ENCODE data around the gene MPZL1.

MPZL1 gene

GRCh38 chr1:167772436-167772835, 50.7 kb downstream of the MPZL1 start:
- 0 out of 2 replicates have a peak, but pooled peaks cover 4% of the 10 kb centered on the region for H3K79me2 ChIP-seq (ENCODE audit: insufficient read depth, low read length)
- H3K4me3 ChIP-seq (ENCODE audit: low read depth in 1 of 2, low read length in 2 of 2): no peak overlapping the region
- H3K36me3 ChIP-seq (ENCODE audit: insufficient read depth, low read length): peaks cover 88% of the 10 kb centered on the region
- no peak for TF ChIP-seq EZH2 (IDR thresholded peaks at IDR 0.05; ENCODE audit: borderline replicate concordance, low read depth, low read length, severe bottlenecking)
- no peak for TF ChIP-seq CTCF (IDR thresholded peaks at IDR 0.05; ENCODE audit: borderline replicate concordance, extremely low read depth, low read length, poor library complexity, severe bottlenecking)
- H3K4me2 ChIP-seq (ENCODE audit: insufficient read depth, low read length): no peak overlapping the region
- no peak for DNase-seq
- H3K4me1 ChIP-seq (ENCODE audit: insufficient read depth, low read length): no peaks in the 10 kb centered on the region
- H4K20me1 ChIP-seq (ENCODE audit: insufficient read depth, low read length): no peaks in the 10 kb centered on the region
- H3K9ac ChIP-seq (ENCODE audit: low read depth, low read length): no peak overlapping the region
- no peak overlapping the region for H2AFZ ChIP-seq (ENCODE audit: low read depth, low read length)
- no peaks in the 10 kb centered on the region for H3K9me3 ChIP-seq (ENCODE audit: insufficient read depth, low read length, severe bottlenecking)
- ATAC-seq (ENCODE audit: insufficient read depth, low read depth): no peak
- no peaks in the 10 kb centered on the region for H3K27me3 ChIP-seq (ENCODE audit: insufficient read depth, low read length, poor library complexity)
- H3K27ac ChIP-seq (ENCODE audit: low read length): no peak overlapping the region

- DNase-seq (no peak), ATAC-seq (ENCODE audit: insufficient read depth, low read depth) (no peak)
- Histone ChIP-seq H3K4me2 (ENCODE audit: insufficient read depth, low read length) (no peak overlapping the region), H3K4me1 (ENCODE audit: insufficient read depth, low read length) (no peaks in the 10 kb centered on the region), H2AFZ (ENCODE audit: low read depth, low read length) (no peak overlapping the region), H3K9me3 (ENCODE audit: insufficient read depth, low read length, severe bottlenecking) (no peaks in the 10 kb centered on the region), H3K27me3 (ENCODE audit: insufficient read depth, low read length, poor library complexity) (no peaks in the 10 kb centered on the region), H3K4me3 (ENCODE audit: low read depth in 1 of 2, low read length in 2 of 2) (no peak overlapping the region), H3K36me3 (ENCODE audit: insufficient read depth, low read length) (peaks cover 85% of the 10 kb centered on the region), H4K20me1 (ENCODE audit: insufficient read depth, low read length) (no peaks in the 10 kb centered on the region), H3K9ac (ENCODE audit: low read depth, low read length) (no peak overlapping the region), H3K79me2 (ENCODE audit: insufficient read depth, low read length) (0 out of 2 replicates have a peak, but pooled peaks cover 4% of the 10 kb centered on the region), H3K27ac (ENCODE audit: low read length) (no peak overlapping the region)
- TF ChIP-seq CTCF (IDR thresholded peaks at IDR 0.05; ENCODE audit: borderline replicate concordance, extremely low read depth, low read length, poor library complexity, severe bottlenecking) (no peak), EZH2 (IDR thresholded peaks at IDR 0.05; ENCODE audit: borderline replicate concordance, low read depth, low read length, severe bottlenecking) (no peak)
These were observed 51.7 kb downstream of the MPZL1 start for GRCh38 chr1:167773516-167773915.

GRCh38 chr1:167774710-167775109, 52.9 kb downstream of the MPZL1 start:
- H3K4me1 ChIP-seq (ENCODE audit: insufficient read depth, low read length): no peaks in the 10 kb centered on the region
- no peak overlapping the region for H3K9ac ChIP-seq (ENCODE audit: low read depth, low read length)
- H3K27ac ChIP-seq (ENCODE audit: low read length): no peak overlapping the region
- H4K20me1 ChIP-seq (ENCODE audit: insufficient read depth, low read length): no peaks in the 10 kb centered on the region
- H3K27me3 ChIP-seq (ENCODE audit: insufficient read depth, low read length, poor library complexity): no peaks in the 10 kb centered on the region
- H3K79me2 ChIP-seq (ENCODE audit: insufficient read depth, low read length): no peaks in the 10 kb centered on the region
- TF ChIP-seq CTCF (IDR thresholded peaks at IDR 0.05; ENCODE audit: borderline replicate concordance, extremely low read depth, low read length, poor library complexity, severe bottlenecking) (no peak), EZH2 (IDR thresholded peaks at IDR 0.05; ENCODE audit: borderline replicate concordance, low read depth, low read length, severe bottlenecking) (no peak)
- ATAC-seq (ENCODE audit: insufficient read depth, low read depth) (no peak), DNase-seq (no peak)
- H2AFZ ChIP-seq (ENCODE audit: low read depth, low read length): no peak overlapping the region
- H3K4me3 ChIP-seq (ENCODE audit: low read depth in 1 of 2, low read length in 2 of 2): no peak overlapping the region
- peaks cover 76% of the 10 kb centered on the region for H3K36me3 ChIP-seq (ENCODE audit: insufficient read depth, low read length)
- H3K4me2 ChIP-seq (ENCODE audit: insufficient read depth, low read length): no peak overlapping the region
- H3K9me3 ChIP-seq (ENCODE audit: insufficient read depth, low read length, severe bottlenecking): no peaks in the 10 kb centered on the region

- H3K9ac ChIP-seq (ENCODE audit: low read depth, low read length): no peak overlapping the region
- peaks cover 76% of the 10 kb centered on the region for H3K36me3 ChIP-seq (ENCODE audit: insufficient read depth, low read length)
These were observed 53.4 kb downstream of the MPZL1 start for GRCh38 chr1:167775178-167775577.

More at GRCh38 chr1:167775178-167775577, 53.4 kb downstream of the MPZL1 start:
- no peak overlapping the region for H2AFZ ChIP-seq (ENCODE audit: low read depth, low read length)
- ATAC-seq (ENCODE audit: insufficient read depth, low read depth) (no peak), DNase-seq (no peak)
- no peaks in the 10 kb centered on the region for H3K27me3 ChIP-seq (ENCODE audit: insufficient read depth, low read length, poor library complexity)
- H3K4me2 ChIP-seq (ENCODE audit: insufficient read depth, low read length): no peak overlapping the region
- H3K4me1 ChIP-seq (ENCODE audit: insufficient read depth, low read length): no peaks in the 10 kb centered on the region
- H3K79me2 ChIP-seq (ENCODE audit: insufficient read depth, low read length): no peaks in the 10 kb centered on the region
- no peak overlapping the region for H3K27ac ChIP-seq (ENCODE audit: low read length)
- H3K4me3 ChIP-seq (ENCODE audit: low read depth in 1 of 2, low read length in 2 of 2): no peak overlapping the region
- H4K20me1 ChIP-seq (ENCODE audit: insufficient read depth, low read length): no peaks in the 10 kb centered on the region
- TF ChIP-seq EZH2 (IDR thresholded peaks at IDR 0.05; ENCODE audit: borderline replicate concordance, low read depth, low read length, severe bottlenecking) (no peak), CTCF (IDR thresholded peaks at IDR 0.05; ENCODE audit: borderline replicate concordance, extremely low read depth, low read length, poor library complexity, severe bottlenecking) (no peak)
- H3K9me3 ChIP-seq (ENCODE audit: insufficient read depth, low read length, severe bottlenecking): no peaks in the 10 kb centered on the region

Measured in DND-41 (cell line).